Ishikawa (cell line): ENCODE data around the gene FAM186B.
A peak's percentile ranks its signal among the peaks of the same experiment; 100 is the strongest.

Source experiments
- CEBPB ChIP-seq: IDR thresholded peaks from 2 replicates; pipeline ENCODE4 v1.6.1; 2012
- CREB1 ChIP-seq: IDR thresholded peaks from 2 replicates; pipeline ENCODE4 v1.6.1; 2012; ENCODE audit warnings: low read depth
- EGR1 ChIP-seq: IDR thresholded peaks from 2 replicates; pipeline ENCODE4 v1.6.1; 2012
- EP300 ChIP-seq: IDR thresholded peaks from 2 replicates; pipeline ENCODE4 v1.6.1; 2012; ENCODE audit warnings: borderline replicate concordance
- FOXM1 ChIP-seq: IDR thresholded peaks from 2 replicates; pipeline ENCODE4 v1.6.1; 2012; ENCODE audit warnings: low read depth, borderline replicate concordance
- MAX ChIP-seq: IDR thresholded peaks from 2 replicates; pipeline ENCODE4 v1.6.1; 2012
- NFIC ChIP-seq: IDR thresholded peaks from 2 replicates; pipeline ENCODE4 v1.6.1; 2012
- RAD21 ChIP-seq: IDR thresholded peaks from 2 replicates; pipeline ENCODE4 v1.6.1; 2012; ENCODE audit warnings: low read depth
- TAF1 ChIP-seq: IDR thresholded peaks from 2 replicates; pipeline ENCODE4 v1.6.1; 2012; ENCODE audit warnings: low read depth, mild to moderate bottlenecking
- TCF12 ChIP-seq: IDR thresholded peaks from 2 replicates; pipeline ENCODE4 v1.6.1; 2012; ENCODE audit warnings: low read depth
- TEAD4 ChIP-seq: IDR thresholded peaks from 2 replicates; pipeline ENCODE4 v1.6.1; 2012
- YY1 ChIP-seq: IDR thresholded peaks from 2 replicates; pipeline ENCODE4 v1.6.1; 2012; ENCODE audit warnings: low read depth
- ZBTB7A ChIP-seq: IDR thresholded peaks from 2 replicates; pipeline ENCODE4 v1.6.1; 2012; ENCODE audit warnings: low read depth
- TF ChIP-seq, protein P1 (sequence below): IDR thresholded peaks from 2 replicates; pipeline ENCODE4 v1.6.1; 2012
- TF ChIP-seq, protein P2 (sequence below): IDR thresholded peaks from 2 replicates; pipeline ENCODE4 v1.6.1; 2012; ENCODE audit warnings: low read depth, mild to moderate bottlenecking

FAM186B gene

GRCh38 chr12:49568442-49569162, 36.8 kb downstream of the FAM186B start:
- TF ChIP-seq TEAD4 = no peak

- TF ChIP-seq TEAD4 (peak; percentile 27; the same call in 1 of the 2 replicates), NFIC (peak; percentile 80), EGR1 (peak; percentile 42; the same call in 1 of the 2 replicates), YY1 (no peak), EP300 (peak; percentile 33; the same call in 1 of the 2 replicates), TCF12 (peak; percentile 70), TAF1 (peak; percentile 90), MAX (peak; percentile 95), CREB1 (peak; percentile 74; the same call in 1 of the 2 replicates), RAD21 (no peak), CEBPB (no peak; the same call in 1 of the 2 replicates), ZBTB7A (peak; percentile 95), FOXM1 (peak; percentile 23; the same call in 1 of the 2 replicates)
- TF ChIP-seq, protein P1, sequence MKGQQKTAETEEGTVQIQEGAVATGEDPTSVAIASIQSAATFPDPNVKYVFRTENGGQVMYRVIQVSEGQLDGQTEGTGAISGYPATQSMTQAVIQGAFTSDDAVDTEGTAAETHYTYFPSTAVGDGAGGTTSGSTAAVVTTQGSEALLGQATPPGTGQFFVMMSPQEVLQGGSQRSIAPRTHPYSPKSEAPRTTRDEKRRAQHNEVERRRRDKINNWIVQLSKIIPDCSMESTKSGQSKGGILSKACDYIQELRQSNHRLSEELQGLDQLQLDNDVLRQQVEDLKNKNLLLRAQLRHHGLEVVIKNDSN = peak; percentile 65; the same call in 1 of the 2 replicates
- TF ChIP-seq, protein P2, sequence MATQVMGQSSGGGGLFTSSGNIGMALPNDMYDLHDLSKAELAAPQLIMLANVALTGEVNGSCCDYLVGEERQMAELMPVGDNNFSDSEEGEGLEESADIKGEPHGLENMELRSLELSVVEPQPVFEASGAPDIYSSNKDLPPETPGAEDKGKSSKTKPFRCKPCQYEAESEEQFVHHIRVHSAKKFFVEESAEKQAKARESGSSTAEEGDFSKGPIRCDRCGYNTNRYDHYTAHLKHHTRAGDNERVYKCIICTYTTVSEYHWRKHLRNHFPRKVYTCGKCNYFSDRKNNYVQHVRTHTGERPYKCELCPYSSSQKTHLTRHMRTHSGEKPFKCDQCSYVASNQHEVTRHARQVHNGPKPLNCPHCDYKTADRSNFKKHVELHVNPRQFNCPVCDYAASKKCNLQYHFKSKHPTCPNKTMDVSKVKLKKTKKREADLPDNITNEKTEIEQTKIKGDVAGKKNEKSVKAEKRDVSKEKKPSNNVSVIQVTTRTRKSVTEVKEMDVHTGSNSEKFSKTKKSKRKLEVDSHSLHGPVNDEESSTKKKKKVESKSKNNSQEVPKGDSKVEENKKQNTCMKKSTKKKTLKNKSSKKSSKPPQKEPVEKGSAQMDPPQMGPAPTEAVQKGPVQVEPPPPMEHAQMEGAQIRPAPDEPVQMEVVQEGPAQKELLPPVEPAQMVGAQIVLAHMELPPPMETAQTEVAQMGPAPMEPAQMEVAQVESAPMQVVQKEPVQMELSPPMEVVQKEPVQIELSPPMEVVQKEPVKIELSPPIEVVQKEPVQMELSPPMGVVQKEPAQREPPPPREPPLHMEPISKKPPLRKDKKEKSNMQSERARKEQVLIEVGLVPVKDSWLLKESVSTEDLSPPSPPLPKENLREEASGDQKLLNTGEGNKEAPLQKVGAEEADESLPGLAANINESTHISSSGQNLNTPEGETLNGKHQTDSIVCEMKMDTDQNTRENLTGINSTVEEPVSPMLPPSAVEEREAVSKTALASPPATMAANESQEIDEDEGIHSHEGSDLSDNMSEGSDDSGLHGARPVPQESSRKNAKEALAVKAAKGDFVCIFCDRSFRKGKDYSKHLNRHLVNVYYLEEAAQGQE = no peak
These were observed 37.6 kb downstream of the FAM186B start, which contains the start of gene MCRS1 for GRCh38 chr12:49567611-49568441. Gene MCRS1 (minus strand): TSS chr12:49568142. CDS start chr12:49566731, 1,411 bp downstream.

DNA sequence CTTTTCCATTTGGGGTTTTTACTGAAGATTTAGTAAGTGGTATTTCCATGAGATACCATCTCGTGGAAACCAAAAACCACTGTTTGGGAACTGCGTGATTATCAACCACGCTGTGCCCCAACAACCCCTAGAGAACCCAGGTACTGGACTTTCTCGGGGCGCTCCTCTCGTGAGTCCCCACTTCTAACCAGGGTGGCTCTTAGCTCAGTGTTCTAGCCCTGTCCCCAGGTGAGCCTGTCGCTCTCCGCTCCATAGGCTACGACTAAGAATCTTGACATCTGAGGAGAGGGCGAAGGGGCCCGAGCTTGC, 38.2 kb downstream of the FAM186B start:
- no peak for TF ChIP-seq MAX
- TF ChIP-seq EGR1 = no peak
- TF ChIP-seq YY1 = no peak
- no peak for TF ChIP-seq ZBTB7A
- no peak for TF ChIP-seq TAF1
- no peak for TF ChIP-seq RAD21
- TF ChIP-seq, protein P1 = no peak
- TF ChIP-seq TEAD4 = no peak
- TF ChIP-seq, protein P2 = no peak
- TF ChIP-seq EP300 = no peak
- no peak for TF ChIP-seq FOXM1
- no peak for TF ChIP-seq CREB1
- TF ChIP-seq NFIC = no peak
- TF ChIP-seq CEBPB = no peak
- TF ChIP-seq TCF12 = no peak

- TF ChIP-seq, protein P2 = no peak
- no peak for TF ChIP-seq TCF12
- no peak for TF ChIP-seq YY1
- TF ChIP-seq, protein P1 = no peak
These were observed 39.1 kb downstream of the FAM186B start for GRCh38 chr12:49566361-49566760.
